SK-N-SH (cell line): ENCODE measurements around the gene PABPN1. TPM values are rescaled to one million over a fixed set of nuclear protein-coding genes. Genes with fewer than 3 reads are reported as not detected.
"Not testable (repeated sequence)": the region's sequence is repeated elsewhere in the genome, so short reads cannot be mapped to it uniquely, and the experiment has no call there.

ENCODE experiments used
- CTCF ChIA-PET: fragments of 300-600, 350-600 bp; formaldehyde crosslinking; extraction: SDS; loops from one replicate; lab custom pipeline; 2021; lab: Yijun Ruan, JAX
- POLR2A ChIA-PET: fragments of 350-600 bp; sonication (Branson Sonifier 250); formaldehyde crosslinking; extraction: SDS; loops from one replicate; lab custom pipeline; 2020; ENCODE audit warnings: antibody characterized with exemption, inconsistent platforms; lab: Yijun Ruan, JAX
- DNase-seq: peaks from one replicate; pipeline ENCODE4 v3.0.0; 2012
- H2AFZ ChIP-seq: fragments of 200-600 bp; sonication (generic); 2 replicates; pipeline ENCODE4 v1.8.1; 2016; ENCODE audit warnings: antibody characterized with exemption, mild to moderate bottlenecking, low read depth
- H3F3A ChIP-seq: fragments of 200-600 bp; sonication (generic); replicated peaks from 2 replicates; pipeline ENCODE3; 2016; ENCODE audit warnings: antibody characterized with exemption, mild to moderate bottlenecking; ENCODE audit not compliant: insufficient read depth
- H3K27ac ChIP-seq, 2 experiments: fragments of 200-500 bp in 1 of 2; fragments of 200-600 bp in 1 of 2; sonication (Bioruptor generic) in 1 of 2; sonication (generic), shearing (Covaris generic) in 1 of 2; 2 replicates each; pipeline versions ENCODE4 v1.5.1 to v1.6.1; 2014 to 2016; ENCODE audit warnings: low read depth in 2 of 2, inconsistent platforms in 1 of 2, low read length in 1 of 2, mild to moderate bottlenecking in 1 of 2, mixed read lengths in 1 of 2
- H3K27me3 ChIP-seq: fragments of 200-600 bp; sonication (generic), shearing (Covaris generic); 2 replicates; pipeline ENCODE4 v1.6.1; 2016; ENCODE audit warnings: mixed run types; ENCODE audit not compliant: insufficient read depth
- H3K36me3 ChIP-seq, 2 experiments: fragments of 200-500 bp in 1 of 2; fragments of 200-600 bp in 1 of 2; sonication (Bioruptor generic) in 1 of 2; sonication (generic) in 1 of 2; replicated peaks in 1 of 2; 2 replicates each; pipeline versions ENCODE3 to v1.5.1; 2014 to 2016; ENCODE audit warnings: low read length in 1 of 2, mild to moderate bottlenecking in 1 of 2; ENCODE audit not compliant: insufficient read depth in 2 of 2, control insufficient read depth in 1 of 2
- H3K4me1 ChIP-seq, 2 experiments: fragments of 200-500 bp in 1 of 2; fragments of 200-600 bp in 1 of 2; sonication (Bioruptor generic) in 1 of 2; sonication (generic), shearing (Covaris generic) in 1 of 2; 2 replicates each; pipeline versions ENCODE4 v1.5.1 to v1.6.1; 2014 to 2016; ENCODE audit warnings: low read depth in 1 of 2, low read length in 1 of 2, mixed run types in 1 of 2; ENCODE audit not compliant: insufficient read depth in 2 of 2, control insufficient read depth in 1 of 2
- H3K4me2 ChIP-seq: fragments of 200-600 bp; sonication (generic), shearing (Covaris generic); 2 replicates; pipeline ENCODE4 v1.6.1; 2017; ENCODE audit warnings: mixed run types
- H3K4me3 ChIP-seq, 2 experiments: fragments of 200-500 bp in 1 of 2; fragments of 200-600 bp in 1 of 2; sonication (Bioruptor generic) in 1 of 2; sonication (generic), shearing (Covaris generic) in 1 of 2; 2 replicates each; pipeline versions ENCODE4 v1.5.1 to v1.8.1; 2014 to 2016; ENCODE audit warnings: low read depth in 2 of 2, inconsistent platforms in 1 of 2, low read length in 1 of 2, mild to moderate bottlenecking in 1 of 2, mixed read lengths in 1 of 2, moderate library complexity in 1 of 2
- H3K79me2 ChIP-seq: fragments of 200-600 bp; sonication (generic); 2 replicates; pipeline ENCODE4 v1.8.1; 2017; ENCODE audit warnings: mild to moderate bottlenecking; ENCODE audit not compliant: insufficient read depth
- H3K9ac ChIP-seq: fragments of 200-600 bp; sonication (generic); 2 replicates; pipeline ENCODE4 v1.6.1; 2017; ENCODE audit warnings: mixed run types
- H3K9me2 ChIP-seq: fragments of 200-600 bp; sonication (generic); 2 replicates; pipeline ENCODE4 v1.6.1; 2017; ENCODE audit warnings: mixed run types
- H3K9me3 ChIP-seq: fragments of 200-600 bp; sonication (generic); 2 replicates; pipeline ENCODE4 v1.6.1; 2017; ENCODE audit warnings: mixed run types, mild to moderate bottlenecking, moderate library complexity
- H4K20me1 ChIP-seq: fragments of 200-600 bp; sonication (generic); 2 replicates; pipeline ENCODE4 v1.6.1; 2017; ENCODE audit warnings: mild to moderate bottlenecking, mixed run types; ENCODE audit not compliant: insufficient read depth
- CHD2 ChIP-seq: fragments of 150-350 bp; IDR thresholded peaks from 2 replicates; pipeline ENCODE4 v1.6.1; 2018; ENCODE audit warnings: low read length; ENCODE audit not compliant: partially characterized antibody
- FOXM1 ChIP-seq: IDR thresholded peaks from 2 replicates; pipeline ENCODE4 v1.4.0; 2012; ENCODE audit warnings: low read depth, mild to moderate bottlenecking
- GATA2 ChIP-seq: sonication (generic); formaldehyde crosslinking; IDR thresholded peaks from 2 replicates; pipeline ENCODE4 v1.5.0; 2020; ENCODE audit warnings: mild to moderate bottlenecking, missing genetic modification reagents
- NFIC ChIP-seq: IDR thresholded peaks from 2 replicates; pipeline ENCODE4 v1.4.0; 2012; ENCODE audit warnings: borderline replicate concordance
- POLR2AphosphoS5 ChIP-seq: IDR thresholded peaks from 2 replicates; pipeline ENCODE4 v1.6.1; 2012; ENCODE audit warnings: low read depth, low read length
- RAD21 ChIP-seq: IDR thresholded peaks from 2 replicates; pipeline ENCODE4 v1.6.1; 2012; ENCODE audit warnings: mild to moderate bottlenecking, low read length
- RXRA ChIP-seq: IDR thresholded peaks from 2 replicates; pipeline ENCODE4 v1.4.0; 2012; ENCODE audit warnings: low read depth, mild to moderate bottlenecking, borderline replicate concordance
- SMC3 ChIP-seq: IDR thresholded peaks from 2 replicates; pipeline ENCODE4 v1.6.1; 2012; ENCODE audit warnings: low read depth, low read length, improper control_type of control experiment
- TCF12 ChIP-seq: IDR thresholded peaks from 2 replicates; pipeline ENCODE4 v1.4.0; 2012
- WGBS: methylation state at CpG from one replicate; pipeline ENCODE4 v1.1.6; 2017; ENCODE audit warnings: low lambda C conversion rate; 5-methylcytosine and 5-hydroxymethylcytosine counted together
- polyA plus RNA-seq, 3 experiments: library from polyadenylated mRNA; depleted of rRNA; stranded (reverse); fragments of >200 nt; gene quantifications; 2 replicates each; pipeline ENCODE4 v1.2.3, GENCODE V29; 2012
- TF ChIP-seq, protein P1 (sequence below): IDR thresholded peaks from 2 replicates; pipeline ENCODE4 v1.4.0; 2012; ENCODE audit warnings: low read depth
- TF ChIP-seq, protein P2 (sequence below): fragments of 200-600 bp; sonication (generic); IDR thresholded peaks from 2 replicates; pipeline ENCODE4 v1.6.1; 2017; ENCODE audit warnings: antibody characterized with exemption, mild to moderate bottlenecking, moderate library complexity

The PABPN1 gene
- polyA plus RNA-seq, 1 of the 3 experiments (the other 2 are of a cell fraction), result 266 TPM

DNA sequence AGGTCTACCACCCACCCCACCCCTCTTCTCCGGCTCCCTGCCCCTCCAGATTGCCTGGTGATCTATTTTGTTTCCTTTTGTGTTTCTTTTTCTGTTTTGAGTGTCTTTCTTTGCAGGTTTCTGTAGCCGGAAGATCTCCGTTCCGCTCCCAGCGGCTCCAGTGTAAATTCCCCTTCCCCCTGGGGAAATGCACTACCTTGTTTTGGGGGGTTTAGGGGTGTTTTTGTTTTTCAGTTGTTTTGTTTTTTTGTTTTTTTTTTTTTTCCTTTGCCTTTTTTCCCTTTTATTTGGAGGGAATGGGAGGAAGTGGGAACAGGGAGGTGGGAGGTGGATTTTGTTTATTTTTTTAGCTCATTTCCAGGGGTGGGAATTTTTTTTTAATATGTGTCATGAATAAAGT is 4.5 kb downstream of the PABPN1 start:
- H3K4me1 ChIP-seq, result not testable (repeated sequence)

DNA sequence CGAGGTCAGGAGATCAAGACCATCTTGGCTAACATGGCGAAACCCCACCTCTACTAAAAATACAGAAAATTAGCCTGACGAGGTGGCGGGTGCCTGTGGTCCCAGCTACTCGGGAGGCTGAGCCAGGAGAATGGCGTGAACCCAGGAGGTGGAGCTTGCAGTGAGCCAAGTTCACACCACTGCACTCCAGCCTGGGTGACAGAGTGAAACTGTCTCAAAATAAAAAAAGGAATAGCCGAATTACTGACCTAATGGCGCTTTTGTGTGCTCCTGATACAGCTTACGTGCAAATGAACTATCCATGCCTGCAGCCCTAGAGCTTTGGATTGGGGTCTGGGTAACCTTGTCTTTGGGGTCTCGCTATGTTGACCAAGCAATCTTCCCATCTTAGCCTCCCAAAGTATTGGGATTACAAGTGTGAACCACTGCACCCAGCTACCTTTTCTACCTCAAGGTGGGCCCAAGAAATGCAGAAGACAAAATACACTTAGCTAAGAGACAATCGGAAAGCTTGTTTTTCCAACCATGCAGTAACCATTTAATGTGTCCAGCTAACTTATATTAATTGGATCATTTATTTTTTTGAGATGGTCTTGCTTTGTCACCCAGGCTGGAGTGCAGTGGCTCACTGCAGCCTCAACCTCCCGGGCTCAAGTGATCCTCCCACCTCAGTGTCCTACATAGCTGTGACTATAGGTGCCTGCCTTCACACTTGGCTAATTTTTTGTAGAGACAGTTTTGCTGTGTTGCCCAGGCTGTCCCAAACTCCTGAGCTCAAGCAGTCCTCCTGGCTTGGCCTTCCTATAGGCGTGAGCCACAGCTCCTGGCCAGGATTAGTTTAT is 5.5 kb downstream of the PABPN1 start:
- no peak overlapping the region for H2AFZ ChIP-seq
- H3K79me2 ChIP-seq, result peaks cover 34% of the 10 kb centered on the region
- CTCF ChIA-PET, result interaction anchor here (0.6 to 13.2 kb wide), 27 partner anchors 9 to 236 kb away, joined by 3 to 179 read pairs (median 4); partner anchors contain the start of genes BCL2L2, CMTM5 and SLC22A17
- H3K27me3 ChIP-seq, result no peaks in the 10 kb centered on the region
- peaks cover 8 to 9% of the 10 kb centered on the region in 2 experiments; a peak in 3 of 4 replicates for H3K4me1 ChIP-seq
- no peaks in the 10 kb centered on the region for H4K20me1 ChIP-seq
- WGBS, result 92% methylated on average over 13 of the region's 13 CpGs
- H3F3A ChIP-seq, result peaks cover 27% of the 10 kb centered on the region
- POLR2A ChIA-PET, result interaction anchor here (0.6 to 2.1 kb wide), 6 partner anchors 20 to 497 kb away, joined by 3 to 8 read pairs (median 5); partner anchors contain the start of gene SLC22A17
- no peak overlapping the region for H3K4me2 ChIP-seq
- TF ChIP-seq TCF12 (no peak), POLR2AphosphoS5 (peak; percentile 45)
- peaks cover 33 to 34% of the 10 kb centered on the region in 2 experiments for H3K36me3 ChIP-seq
- no peak overlapping the region for H3K9ac ChIP-seq
- 0 out of 4 replicates have a peak overlapping the region, but pooled peaks of 1 of the 2 experiments have one; percentile 10 for H3K27ac ChIP-seq
- DNase-seq, result no peak
- no peaks in the 10 kb centered on the region for H3K9me2 ChIP-seq
- no peak overlapping the region for H3K4me3 ChIP-seq
- H3K9me3 ChIP-seq, result no peaks in the 10 kb centered on the region

More for the DNA sequence above, 4.5 kb downstream of the PABPN1 start:
- H3K79me2 ChIP-seq, result peaks cover 36% of the 10 kb centered on the region
- POLR2A ChIA-PET, result interaction anchor here (0.6 to 2.1 kb wide), 2 partner anchors 54 to 496 kb away, joined by 3 to 6 read pairs; no protein-coding TSS in a partner anchor
- H2AFZ ChIP-seq, H3K4me3 ChIP-seq, H3K27me3 ChIP-seq, H3K9me2 ChIP-seq, DNase-seq, H3K4me2 ChIP-seq, H4K20me1 ChIP-seq, H3K9me3 ChIP-seq, H3K27ac ChIP-seq, H3K9ac ChIP-seq: not testable (repeated sequence)
- H3F3A ChIP-seq, result peaks cover 28% of the 10 kb centered on the region
- peaks cover 33 to 34% of the 10 kb centered on the region in 2 experiments for H3K36me3 ChIP-seq
- CTCF ChIA-PET, result interaction anchor here (1.3 to 13.2 kb wide), 6 partner anchors 27 to 237 kb away, joined by 4 to 179 read pairs (median 8); partner anchors contain the start of genes CMTM5 and SLC22A17
- 96% methylated on average over 5 of the region's 5 CpGs for whole genome bisulfite sequencing

DNA sequence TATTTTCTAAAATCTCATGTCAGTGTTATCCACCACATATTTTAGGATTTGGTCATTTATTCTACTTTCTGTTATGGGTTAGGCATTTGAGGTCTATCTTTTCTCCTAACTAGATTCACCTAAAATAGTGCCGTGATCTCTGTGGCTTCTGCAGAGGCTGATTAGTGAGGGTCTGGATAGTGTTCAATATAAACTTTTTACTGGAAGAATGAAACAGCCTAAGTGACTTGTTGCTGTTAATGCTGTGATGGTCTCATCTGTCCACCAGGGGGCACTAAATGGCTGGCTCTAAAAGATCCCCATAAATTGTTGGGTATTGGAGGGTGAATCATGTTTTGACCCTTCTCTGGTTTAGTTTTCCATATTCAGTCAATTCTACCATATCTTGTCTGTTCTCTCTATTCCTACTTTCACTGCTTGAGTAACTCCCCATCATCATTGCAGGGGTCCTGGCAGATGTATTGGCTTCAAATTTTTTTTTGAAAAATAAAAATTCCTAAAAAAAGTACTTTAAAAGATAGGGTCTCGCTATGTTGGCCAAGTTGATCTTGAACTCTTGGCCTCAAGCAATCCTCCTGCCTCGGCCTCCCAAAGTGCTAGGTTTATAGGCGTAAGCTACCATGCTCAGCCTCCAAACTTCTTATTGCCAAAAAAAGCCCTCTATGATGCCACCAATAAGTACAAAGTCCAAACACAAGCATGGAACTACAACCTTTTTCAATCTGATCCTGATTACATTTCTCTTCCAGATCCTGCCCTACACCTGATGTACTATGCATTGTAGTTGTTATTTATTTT is 6.9 kb downstream of the PABPN1 start:
- peaks cover 29 to 30% of the 10 kb centered on the region in 2 experiments for H3K36me3 ChIP-seq
- peak; percentile 86 for DNase-seq
- POLR2A ChIA-PET, result no interaction called here

More for the DNA sequence above, 6.9 kb downstream of the PABPN1 start:
- Histone ChIP-seq H3K4me1 (peaks cover 3 to 4% of the 10 kb centered on the region in 2 experiments; a peak in 3 of 4 replicates), H3F3A (peaks cover 27% of the 10 kb centered on the region), H3K4me2 (no peak overlapping the region), H3K9me2 (no peaks in the 10 kb centered on the region), H3K4me3 (no peak overlapping the region), H3K9me3 (no peaks in the 10 kb centered on the region), H3K27ac (no peak overlapping the region), H4K20me1 (no peaks in the 10 kb centered on the region), H3K27me3 (no peaks in the 10 kb centered on the region), H3K9ac (no peak overlapping the region), H3K79me2 (peaks cover 20% of the 10 kb centered on the region), H2AFZ (no peak overlapping the region)
- WGBS, result 32% methylated on average over 4 of the region's 4 CpGs
- TF ChIP-seq RAD21 (peak; percentile 96), RXRA (no peak), NFIC (no peak), FOXM1 (no peak), SMC3 (peak; percentile 87), CHD2 (peak; percentile 68), GATA2 (no peak)
- TF ChIP-seq, protein P1, sequence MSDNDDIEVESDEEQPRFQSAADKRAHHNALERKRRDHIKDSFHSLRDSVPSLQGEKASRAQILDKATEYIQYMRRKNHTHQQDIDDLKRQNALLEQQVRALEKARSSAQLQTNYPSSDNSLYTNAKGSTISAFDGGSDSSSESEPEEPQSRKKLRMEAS, result no peak
- TF ChIP-seq, protein P2, sequence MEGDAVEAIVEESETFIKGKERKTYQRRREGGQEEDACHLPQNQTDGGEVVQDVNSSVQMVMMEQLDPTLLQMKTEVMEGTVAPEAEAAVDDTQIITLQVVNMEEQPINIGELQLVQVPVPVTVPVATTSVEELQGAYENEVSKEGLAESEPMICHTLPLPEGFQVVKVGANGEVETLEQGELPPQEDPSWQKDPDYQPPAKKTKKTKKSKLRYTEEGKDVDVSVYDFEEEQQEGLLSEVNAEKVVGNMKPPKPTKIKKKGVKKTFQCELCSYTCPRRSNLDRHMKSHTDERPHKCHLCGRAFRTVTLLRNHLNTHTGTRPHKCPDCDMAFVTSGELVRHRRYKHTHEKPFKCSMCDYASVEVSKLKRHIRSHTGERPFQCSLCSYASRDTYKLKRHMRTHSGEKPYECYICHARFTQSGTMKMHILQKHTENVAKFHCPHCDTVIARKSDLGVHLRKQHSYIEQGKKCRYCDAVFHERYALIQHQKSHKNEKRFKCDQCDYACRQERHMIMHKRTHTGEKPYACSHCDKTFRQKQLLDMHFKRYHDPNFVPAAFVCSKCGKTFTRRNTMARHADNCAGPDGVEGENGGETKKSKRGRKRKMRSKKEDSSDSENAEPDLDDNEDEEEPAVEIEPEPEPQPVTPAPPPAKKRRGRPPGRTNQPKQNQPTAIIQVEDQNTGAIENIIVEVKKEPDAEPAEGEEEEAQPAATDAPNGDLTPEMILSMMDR, result peak; percentile 93
- CTCF ChIA-PET, result interaction anchor here (1.0 to 13.2 kb wide), 17 partner anchors 10 to 235 kb away, joined by 3 to 179 read pairs (median 5); partner anchors contain the start of genes CMTM5 and SLC22A17
